Islet of Langerhans (tissue), 1 donor: Measurements from ENCODE around the gene CLPSL1.

Experiments
- FAIRE-seq: peaks from one replicate; lab custom pipeline; 2011; peaks lifted over from hg19 to GRCh38; lab: Jason Lieb, UNC

Gene CLPSL1

DNA sequence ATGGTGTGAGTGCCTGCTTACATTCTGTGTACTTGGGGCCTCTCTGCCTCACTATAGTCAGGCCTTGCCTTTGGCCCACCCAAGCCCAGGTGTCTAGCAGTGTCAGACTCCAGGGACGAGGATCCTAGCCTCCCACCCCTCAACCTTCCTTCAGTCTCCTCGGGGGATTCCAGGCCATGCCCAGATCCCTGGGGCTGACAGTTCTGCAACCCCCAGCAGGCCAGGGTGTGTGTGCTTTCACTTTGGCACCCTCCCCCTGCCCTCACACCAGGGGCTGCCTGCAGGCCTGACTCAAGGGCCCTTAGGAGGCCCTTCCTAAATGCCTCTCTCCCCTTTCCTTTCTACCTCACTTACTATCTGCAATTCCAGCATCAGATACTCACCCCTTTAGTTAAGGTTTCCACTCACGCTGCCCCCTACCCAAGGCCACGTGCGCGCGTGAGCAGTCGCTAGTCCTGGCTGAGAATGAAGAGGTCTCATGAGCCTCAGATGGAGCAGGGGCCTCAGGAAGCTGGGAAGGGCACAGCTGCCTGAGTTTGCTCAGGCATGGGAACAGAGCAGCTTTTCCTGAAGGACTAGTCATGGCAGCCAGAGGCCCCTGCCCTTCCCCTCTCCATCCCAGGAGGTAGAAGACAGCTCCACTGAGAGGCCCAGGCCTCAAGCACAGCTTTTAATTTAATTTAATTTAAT, 17.2 kb downstream of the CLPSL1 start:
- no peak for FAIRE-seq

DNA sequence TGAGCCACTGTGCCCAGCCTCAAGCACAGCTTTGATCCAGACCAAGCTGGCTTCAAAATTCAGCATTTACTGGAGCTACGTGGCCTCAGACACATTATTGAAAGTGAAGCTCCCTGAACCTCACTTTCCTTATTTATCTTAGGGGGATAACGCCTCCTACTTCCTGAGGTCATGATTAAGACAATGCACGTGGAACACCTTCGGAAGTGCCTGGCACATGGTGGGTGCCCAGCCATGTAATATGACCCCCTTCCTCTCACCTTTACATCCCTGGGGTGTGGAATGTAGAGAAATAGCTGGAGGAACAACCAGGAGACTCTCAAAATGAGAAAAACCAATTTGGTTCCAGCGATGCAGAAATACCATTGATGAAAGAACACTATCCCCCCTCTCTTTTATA, 17.9 kb downstream of the CLPSL1 start:
- no peak for FAIRE-seq

DNA sequence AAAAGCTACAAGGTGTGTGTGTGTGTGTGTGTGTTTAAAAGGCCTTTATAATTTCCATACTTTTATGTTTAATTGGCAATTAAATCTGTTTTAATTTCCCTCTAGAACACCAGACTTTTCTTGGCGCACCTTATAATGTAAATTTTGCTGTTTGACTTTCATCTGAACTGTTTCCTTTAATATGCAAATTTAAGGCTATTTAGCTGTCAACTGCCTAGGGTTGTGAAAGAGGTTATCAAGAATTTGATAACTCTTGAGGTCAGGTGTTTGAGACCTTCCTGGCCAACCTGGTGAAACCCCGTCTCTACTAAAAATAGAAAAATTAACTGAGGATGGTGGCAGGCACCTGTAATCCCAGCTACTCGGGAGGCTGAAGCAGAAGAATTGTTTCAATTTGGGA, 20.3 kb downstream of the CLPSL1 start:
- FAIRE-seq: no peak

DNA sequence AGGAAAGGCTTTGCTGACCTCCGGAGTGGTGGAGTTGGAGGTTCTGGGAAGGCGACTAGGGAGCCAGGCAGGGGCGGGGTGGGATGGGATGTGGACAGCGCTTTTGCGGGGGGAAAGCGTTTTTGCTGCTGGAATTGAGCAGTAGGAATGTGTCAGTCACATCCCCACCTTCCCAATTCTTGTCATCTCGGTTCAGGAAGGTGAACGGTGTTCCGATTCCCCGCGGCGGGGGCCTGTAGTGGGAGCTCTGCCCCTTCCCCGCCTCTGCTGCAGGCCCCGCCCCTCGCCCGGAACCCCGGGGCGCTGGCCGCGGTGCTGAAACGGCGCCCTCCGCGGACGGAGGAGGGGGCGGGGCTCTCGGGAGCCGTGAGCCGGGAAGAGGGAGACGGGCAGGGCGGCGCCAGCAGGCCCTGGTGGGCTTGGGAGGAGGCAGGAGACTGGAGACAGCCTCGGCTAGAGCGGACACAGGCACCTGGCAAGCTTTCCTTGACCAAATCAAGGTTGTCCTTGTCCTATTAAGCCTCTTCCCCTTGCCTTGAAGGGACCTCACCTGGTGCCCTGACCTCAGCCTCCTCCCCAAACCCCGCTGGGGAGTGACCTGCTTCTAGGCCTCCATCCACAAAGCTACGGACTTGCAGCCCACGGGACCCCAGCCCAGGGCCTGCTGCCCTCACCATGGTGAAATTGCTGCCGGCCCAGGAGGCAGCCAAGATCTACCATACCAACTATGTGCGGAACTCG, 24.3 kb downstream of the CLPSL1 start, which contains the start of gene LHFPL5:
Gene LHFPL5, plus strand, starts transcription at position 357 of the 741 bp plus-strand sequence. Its CDS starts 319 bp downstream, at position 676.
- no peak for FAIRE-seq

DNA sequence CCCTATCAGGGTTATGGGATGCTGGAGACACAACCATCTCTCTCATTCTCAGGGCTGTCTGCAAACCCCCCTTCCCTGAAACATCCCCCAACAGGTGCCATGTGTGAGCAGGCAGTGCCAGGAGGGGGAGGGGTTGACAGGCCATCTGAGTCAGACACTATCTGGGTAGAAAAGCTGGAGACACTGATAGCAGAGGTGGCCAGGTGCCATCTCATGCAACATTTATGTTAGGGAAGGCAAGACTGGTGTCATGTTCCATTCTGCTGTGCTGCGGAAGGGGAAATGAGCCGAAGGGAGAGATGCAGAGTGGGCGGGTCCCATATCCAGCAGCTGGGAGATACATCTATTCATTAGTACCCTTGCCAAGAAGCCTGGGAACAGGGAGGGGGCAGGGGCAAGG, 27.9 kb downstream of the CLPSL1 start:
- no peak for FAIRE-seq

DNA sequence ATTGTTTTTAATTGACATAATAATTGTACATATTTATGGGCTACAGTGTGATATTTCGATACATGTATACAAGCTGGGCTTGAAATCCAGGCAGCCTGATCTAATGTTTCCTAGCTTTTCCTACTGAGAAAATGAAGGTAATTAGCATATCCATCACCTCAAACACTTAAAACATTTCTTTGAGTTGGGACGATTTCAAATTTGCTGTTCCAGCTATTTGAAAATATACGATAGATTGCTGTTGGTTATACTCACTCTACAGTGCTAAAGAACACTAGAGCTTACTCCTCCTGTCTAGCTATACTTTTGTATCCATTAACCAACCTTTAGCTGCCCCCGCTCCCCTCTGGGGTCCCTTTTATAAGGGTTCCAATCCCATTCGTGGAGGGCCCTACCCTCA, 29.0 kb downstream of the CLPSL1 start:
- no peak for FAIRE-seq

DNA sequence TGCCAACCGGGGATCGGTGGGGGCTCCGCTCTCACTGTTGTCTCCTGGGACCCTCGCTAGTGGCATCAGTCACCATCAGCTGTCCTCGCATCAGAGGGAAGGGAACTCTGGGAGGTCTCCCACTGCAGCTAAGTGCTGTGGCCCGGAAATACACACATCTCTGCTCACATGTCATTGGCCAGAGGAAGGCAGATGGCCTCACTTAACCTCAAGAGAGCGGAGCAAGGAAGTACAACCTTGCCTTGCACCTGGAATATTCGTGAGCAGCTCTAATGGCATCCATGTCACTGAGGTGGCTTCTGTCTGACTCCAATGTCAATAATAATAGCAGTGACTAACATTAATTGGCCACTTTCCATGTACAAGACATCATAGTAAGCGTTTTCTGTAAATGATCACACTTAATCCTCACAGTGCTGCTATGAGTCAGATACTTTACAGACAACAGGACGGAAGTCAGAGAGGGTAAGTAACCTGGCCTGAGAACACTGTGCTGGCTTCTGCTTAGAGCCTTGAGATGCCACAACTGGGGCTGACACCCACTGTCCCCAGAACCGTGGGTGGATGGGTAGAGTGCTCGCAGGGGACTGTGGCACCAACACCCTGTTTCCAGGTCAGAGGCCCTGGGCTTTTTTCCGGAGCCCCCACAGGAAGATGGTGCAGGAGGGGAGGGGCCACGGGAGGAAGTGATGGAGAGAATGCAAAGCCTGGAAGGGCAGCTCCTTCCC, 30.3 kb downstream of the CLPSL1 start:
- FAIRE-seq: peak; percentile 100

DNA sequence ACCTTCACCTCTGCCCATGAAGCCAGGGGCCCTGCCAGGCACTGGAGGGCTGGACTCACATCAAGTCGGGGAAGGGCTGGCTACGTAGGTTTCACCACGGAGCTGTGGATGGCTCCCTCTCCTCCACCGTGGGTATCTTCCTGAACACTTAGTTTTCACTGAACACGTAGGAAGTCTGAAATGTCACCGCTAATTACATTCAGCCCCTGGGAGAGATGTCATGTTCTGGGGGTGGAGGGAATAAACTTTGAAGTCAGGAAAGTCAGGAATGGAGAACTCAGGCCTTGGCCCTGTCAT, 30.8 kb downstream of the CLPSL1 start:
- no peak for FAIRE-seq

DNA sequence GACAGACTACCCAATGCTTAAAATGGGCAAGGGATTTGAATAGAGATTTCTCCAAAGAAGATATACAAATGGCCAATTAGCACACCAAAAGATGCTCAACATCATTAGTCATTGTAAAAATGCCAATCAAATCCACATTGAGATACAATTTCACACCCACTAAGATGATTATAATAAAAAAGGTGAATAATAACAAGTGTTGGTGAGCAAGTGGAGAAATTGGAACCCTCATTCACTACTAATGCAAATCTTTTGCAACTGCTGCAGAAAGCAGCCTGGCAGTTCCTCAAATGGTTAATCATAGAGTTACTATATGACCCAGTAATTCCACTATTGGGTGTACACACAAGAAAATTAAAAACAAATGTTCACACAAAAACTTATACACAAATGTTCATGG, 36.7 kb downstream of the CLPSL1 start:
- FAIRE-seq: no peak

DNA sequence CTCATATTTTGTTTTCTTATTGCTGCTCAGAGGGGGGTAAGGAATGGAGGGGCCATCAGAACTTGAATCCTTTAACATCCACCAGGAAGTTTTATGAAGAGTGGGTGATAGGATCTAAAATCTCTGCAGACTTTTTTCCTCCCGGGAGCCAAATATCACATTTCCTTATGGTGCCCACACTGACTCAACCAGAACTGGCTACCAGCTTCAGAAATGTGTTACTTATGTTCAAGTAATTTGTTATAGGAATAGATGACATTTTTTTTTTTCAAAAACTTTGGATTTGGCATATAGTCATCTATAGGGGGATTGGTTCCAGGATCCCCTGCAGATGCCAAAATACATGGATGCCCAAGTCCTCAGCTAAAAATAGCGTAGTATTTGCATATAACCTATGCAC, 42.8 kb downstream of the CLPSL1 start:
- no peak for FAIRE-seq

DNA sequence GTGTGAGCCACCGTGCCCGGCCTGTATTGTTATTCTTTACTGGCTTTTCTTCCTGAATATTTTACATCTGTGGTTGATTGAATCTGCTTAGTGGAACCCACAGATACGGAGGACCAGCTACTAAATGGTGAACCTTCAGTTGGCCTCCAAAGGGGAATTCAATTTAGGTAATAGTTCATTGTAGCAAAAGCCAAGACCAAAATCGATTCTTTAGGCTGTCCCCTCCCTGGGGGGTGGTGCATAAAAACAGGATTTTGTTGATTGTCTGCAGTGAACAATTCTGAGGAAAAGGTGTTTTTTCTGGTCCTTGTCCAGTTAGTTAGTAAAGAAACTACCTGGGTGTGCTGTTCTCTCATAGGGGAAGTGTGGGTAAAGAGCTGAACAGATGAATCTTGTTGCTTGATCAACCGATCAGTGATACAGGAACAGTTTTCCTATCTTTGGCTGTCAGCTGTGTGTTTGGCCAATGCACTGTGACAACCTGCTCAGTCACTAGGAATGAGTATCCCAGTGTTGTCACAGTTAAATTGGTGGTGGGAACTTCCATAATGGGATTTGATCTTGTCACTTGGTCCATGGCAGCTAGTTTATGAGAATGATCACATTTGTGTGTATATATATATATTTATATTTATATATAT, 43.9 kb downstream of the CLPSL1 start:
- FAIRE-seq: no peak

DNA sequence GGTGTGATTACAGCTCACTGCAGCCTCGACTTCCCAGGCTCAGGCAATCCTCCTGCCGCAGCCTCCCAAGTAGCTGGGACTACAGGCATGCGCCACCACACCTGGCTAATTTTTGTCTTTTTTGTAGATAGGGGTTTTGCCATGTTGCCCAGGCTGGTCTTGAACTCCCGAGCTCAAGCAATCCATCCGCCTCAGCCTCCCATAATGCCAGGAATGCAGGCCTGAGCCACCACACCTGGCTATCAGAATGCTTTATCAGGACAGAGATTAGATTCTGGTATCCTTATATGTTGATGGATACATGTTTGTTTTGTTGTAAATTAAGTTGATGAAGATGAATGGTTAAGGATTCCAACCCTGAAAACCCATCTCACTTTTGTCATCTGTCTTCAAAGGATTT, 48.5 kb downstream of the CLPSL1 start:
- no peak for FAIRE-seq

DNA sequence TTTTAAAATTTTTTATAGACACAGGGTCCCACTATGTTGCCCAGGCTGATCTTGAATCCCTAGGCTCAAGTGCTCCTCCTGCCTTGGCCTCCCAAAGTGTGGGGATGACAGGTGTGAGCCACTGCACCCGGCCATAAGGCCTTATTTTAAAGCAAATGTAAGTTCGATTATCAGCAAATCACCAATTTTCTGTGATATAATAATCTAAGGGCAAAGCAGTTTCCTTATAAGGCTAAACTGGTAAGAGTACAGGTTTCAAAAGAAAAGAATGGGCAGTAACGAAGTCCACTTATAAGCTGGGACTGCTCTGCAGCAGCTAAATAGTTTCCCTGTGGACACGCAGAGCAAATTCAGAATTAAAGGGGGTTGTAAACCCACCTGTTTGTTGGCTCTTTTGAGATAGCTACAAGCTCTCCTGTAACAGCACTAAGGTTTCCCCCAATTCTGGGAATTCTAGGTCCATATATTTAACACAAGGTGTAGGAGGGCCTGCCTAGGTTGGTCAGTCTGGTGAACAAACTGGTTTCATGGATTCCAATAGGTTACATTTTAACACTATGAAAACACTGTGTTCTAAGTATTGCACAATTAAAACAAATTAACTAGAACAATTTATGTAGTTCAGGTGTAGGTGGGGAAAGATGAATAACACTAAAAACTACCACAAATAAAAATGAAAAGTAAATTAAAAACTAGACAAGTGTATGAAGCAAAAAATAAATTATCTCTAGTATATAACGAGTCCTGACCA, 50.6 kb downstream of the CLPSL1 start:
- FAIRE-seq: no peak

DNA sequence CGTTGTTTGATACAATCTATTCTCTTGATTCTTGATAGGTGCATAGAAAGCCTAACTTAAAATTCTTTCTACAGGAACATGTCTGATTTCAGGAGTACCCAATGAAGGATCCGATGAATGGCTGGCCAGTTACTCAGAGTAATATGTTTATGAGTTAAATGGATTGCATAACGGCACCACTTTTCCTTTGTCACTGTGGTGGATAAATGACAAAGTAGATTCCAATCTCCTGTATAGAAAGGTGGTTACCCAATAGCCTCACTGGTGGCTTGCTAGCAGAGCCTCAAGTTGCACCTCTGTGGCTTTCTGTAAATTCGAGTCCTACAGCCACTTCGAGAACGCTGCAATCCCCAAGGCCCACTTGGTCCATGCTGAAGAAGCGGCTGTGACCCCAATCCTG, 52.7 kb downstream of the CLPSL1 start:
- no peak for FAIRE-seq
